ENCODE results near the gene BMP10.

Gene BMP10

GRCh38 chr2:68912732-68913131 lies 41.5 kb upstream of the BMP10 start:
- no peak for TF ChIP-seq CTCF (conservative IDR thresholded peaks at IDR 0.05)
- H3K27ac ChIP-seq: no peak overlapping the region

- no peak overlapping the region for H3K27ac ChIP-seq
- no peak for TF ChIP-seq CTCF (conservative IDR thresholded peaks at IDR 0.05)
Observed at GRCh38 chr2:68912111-68912510, 40.9 kb upstream of the BMP10 start.

- TF ChIP-seq CTCF (conservative IDR thresholded peaks at IDR 0.05): no peak
- H3K27ac ChIP-seq: no peak overlapping the region
Observed at GRCh38 chr2:68911709-68912108, 40.5 kb upstream of the BMP10 start.

- H3K27ac ChIP-seq: no peak overlapping the region
- TF ChIP-seq CTCF (conservative IDR thresholded peaks at IDR 0.05): no peak
Observed at GRCh38 chr2:68911246-68911645, 40.0 kb upstream of the BMP10 start.

- no peak overlapping the region for H3K27ac ChIP-seq
- TF ChIP-seq CTCF (conservative IDR thresholded peaks at IDR 0.05): peak; percentile 97
Observed at GRCh38 chr2:68909793-68910674, 38.8 kb upstream of the BMP10 start.

- no peak for TF ChIP-seq CTCF (conservative IDR thresholded peaks at IDR 0.05)
- no peak overlapping the region for H3K27ac ChIP-seq
Observed at GRCh38 chr2:68908392-68908970, 37.3 kb upstream of the BMP10 start.

- no peak overlapping the region for H3K27ac ChIP-seq
- no peak for TF ChIP-seq CTCF (conservative IDR thresholded peaks at IDR 0.05)
Observed at GRCh38 chr2:68907920-68908253, 36.7 kb upstream of the BMP10 start.
